Bronchial epithelial cell (primary cell): Measurements from ENCODE around the gene IL34. TPM values are rescaled to one million over a fixed set of nuclear protein-coding genes. Genes with fewer than 3 reads are reported as not detected.

Experiments
- DNase-seq: peaks from one replicate; pipeline ENCODE4 v3.0.0-alpha.2; 2010; ENCODE audit warnings: low read depth
- FAIRE-seq: peaks from 2 replicates; lab custom pipeline; 2011; peaks lifted over from hg19 to GRCh38; lab: Jason Lieb, UNC
- H3K27me3 ChIP-seq: 2 replicates; pipeline ENCODE4 v1.5.1; 2011; ENCODE audit warnings: low read length; ENCODE audit not compliant: control insufficient read depth, insufficient read depth
- H3K36me3 ChIP-seq: 2 replicates; pipeline ENCODE4 v1.5.1; 2011; ENCODE audit warnings: low read length; ENCODE audit not compliant: control insufficient read depth, insufficient read depth
- H3K4me3 ChIP-seq: 2 replicates; pipeline ENCODE4 v1.5.1; 2011; ENCODE audit warnings: mild to moderate bottlenecking, low read depth, low read length, control low read depth
- CTCF ChIP-seq: IDR thresholded peaks from 2 replicates; pipeline ENCODE4 v1.5.1; 2011; ENCODE audit warnings: mild to moderate bottlenecking, moderate library complexity, low read length, control low read depth, inconsistent platforms; ENCODE audit not compliant: insufficient read depth, severe bottlenecking
- total RNA-seq: library from RNA; depleted of rRNA; stranded (reverse); fragments of >200 nt; gene quantifications from 2 replicates; pipeline ENCODE4 v1.2.1, GENCODE V29; 2014

The IL34 gene
- total RNA-seq, 1 donor from 2014 or later: 0.26 TPM

GRCh38 chr16:70685061-70685937 lies 38.9 kb downstream of the IL34 start:
- TF ChIP-seq CTCF: no peak
- no peak for DNase-seq
- peak overlapping the region; percentile 86 for H3K4me3 ChIP-seq
- no peaks in the 10 kb centered on the region for H3K27me3 ChIP-seq
- no peak for FAIRE-seq
- peaks cover 13% of the 10 kb centered on the region for H3K36me3 ChIP-seq

- peaks cover 9% of the 10 kb centered on the region for H3K36me3 ChIP-seq
- peak; percentile 45 for DNase-seq
- H3K27me3 ChIP-seq: no peaks in the 10 kb centered on the region
- no peak for TF ChIP-seq CTCF
- no peak for FAIRE-seq
- H3K4me3 ChIP-seq: peak within 1 kb of the TSS; percentile 86
Observed at GRCh38 chr16:70685938-70686375, 39.6 kb downstream of the IL34 start, which contains the start of gene MTSS2. MTSS2 (minus strand) TSS chr16:70686053; CDS start chr16:70685791, 262 bp downstream.

GRCh38 chr16:70686376-70687101 lies 40.2 kb downstream of the IL34 start:
- TF ChIP-seq CTCF: no peak

GRCh38 chr16:70687102-70687511 lies 40.7 kb downstream of the IL34 start:
- DNase-seq (no peak), FAIRE-seq (no peak)
- Histone ChIP-seq H3K4me3 (no peak overlapping the region), H3K27me3 (no peaks in the 10 kb centered on the region), H3K36me3 (peaks cover 8% of the 10 kb centered on the region)
- TF ChIP-seq CTCF: no peak

More at GRCh38 chr16:70686376-70687101, 40.2 kb downstream of the IL34 start:
- no peak for DNase-seq
- H3K4me3 ChIP-seq: peak overlapping the region; percentile 86
- FAIRE-seq: no peak
- peaks cover 8% of the 10 kb centered on the region for H3K36me3 ChIP-seq
- no peaks in the 10 kb centered on the region for H3K27me3 ChIP-seq

GRCh38 chr16:70687671-70688245 lies 41.4 kb downstream of the IL34 start:
- H3K4me3 ChIP-seq: no peak overlapping the region
- H3K27me3 ChIP-seq: no peaks in the 10 kb centered on the region
- no peak for TF ChIP-seq CTCF
- DNase-seq (no peak), FAIRE-seq (no peak)
- peaks cover 8% of the 10 kb centered on the region for H3K36me3 ChIP-seq
